SKM-1 treated with dmso at 0.1 percent for 144 hours (cell line): Measurements from ENCODE around the gene TTC36.
"Not testable (repeated sequence)": the region's sequence is repeated elsewhere in the genome, so short reads cannot be mapped to it uniquely, and the experiment has no call there.

Experiments
- DNase-seq: peaks from one replicate; lab custom pipeline; 2025; ENCODE audit not compliant: unreplicated experiment; lab: John Stamatoyannopoulos, UW

The TTC36 gene

GRCh38 chr11:118574636-118575035 lies 47.4 kb downstream of the TTC36 start:
- DNase-seq = no peak

- DNase-seq = not testable (repeated sequence)
These were observed 50.7 kb downstream of the TTC36 start for GRCh38 chr11:118577995-118578394.
